Astrocyte (in vitro differentiated cells and primary cell): Measurements from ENCODE around the gene IER5L. TPM values are rescaled to one million over a fixed set of nuclear protein-coding genes. Genes with fewer than 3 reads are reported as not detected.

Source experiments
- DNase-seq: peaks from one replicate; pipeline ENCODE4 v3.0.0-alpha.2; 2010; ENCODE audit warnings: low read depth
- FAIRE-seq: peaks from 2 replicates; lab custom pipeline; 2011; peaks lifted over from hg19 to GRCh38; lab: Jason Lieb, UNC
- H2AFZ ChIP-seq: 2 replicates; pipeline ENCODE4 v1.6.0; 2012; ENCODE audit warnings: low read depth, low read length, inconsistent platforms
- H3K27ac ChIP-seq: 2 replicates; pipeline ENCODE4 v1.5.1; 2011; ENCODE audit warnings: low read depth, low read length, inconsistent platforms
- H3K27me3 ChIP-seq: 2 replicates; pipeline ENCODE4 v1.6.0; 2011; ENCODE audit warnings: low read length, inconsistent platforms; ENCODE audit not compliant: insufficient read depth
- H3K36me3 ChIP-seq: 2 replicates; pipeline ENCODE4 v1.5.1; 2011; ENCODE audit warnings: low read length, inconsistent platforms; ENCODE audit not compliant: insufficient read depth
- H3K4me1 ChIP-seq: 2 replicates; pipeline ENCODE4 v1.5.1; 2011; ENCODE audit warnings: low read length, inconsistent platforms; ENCODE audit not compliant: insufficient read depth
- H3K4me2 ChIP-seq: 2 replicates; pipeline ENCODE4 v1.6.0; 2012; ENCODE audit warnings: low read length, inconsistent platforms
- H3K4me3 ChIP-seq: 2 replicates; pipeline ENCODE4 v1.5.1; 2011; ENCODE audit warnings: low read depth, mild to moderate bottlenecking, low read length, inconsistent platforms; ENCODE audit not compliant: insufficient read depth
- H3K79me2 ChIP-seq: 2 replicates; pipeline ENCODE4 v1.6.0; 2012; ENCODE audit warnings: mild to moderate bottlenecking, low read length, inconsistent platforms; ENCODE audit not compliant: insufficient read depth
- H3K9ac ChIP-seq: 2 replicates; pipeline ENCODE4 v1.6.0; 2012; ENCODE audit warnings: mild to moderate bottlenecking, low read length, inconsistent platforms
- H3K9me3 ChIP-seq: 2 replicates; pipeline ENCODE4 v1.5.1; 2012; ENCODE audit warnings: low read depth, mild to moderate bottlenecking, low read length, inconsistent platforms; ENCODE audit not compliant: insufficient read depth
- H4K20me1 ChIP-seq: 2 replicates; pipeline ENCODE4 v1.6.0; 2012; ENCODE audit warnings: low read length, inconsistent platforms; ENCODE audit not compliant: insufficient read depth
- H3K27ac Mint-ChIP-seq: one replicate; pipeline ENCODE4 v1.8.0; 2021; ENCODE audit warnings: mild to moderate bottlenecking, mixed read lengths; ENCODE audit not compliant: unreplicated experiment
- H3K27me3 Mint-ChIP-seq: one replicate; pipeline ENCODE4 v1.8.0; 2021; ENCODE audit warnings: low read depth, mixed read lengths; ENCODE audit not compliant: unreplicated experiment
- H3K36me3 Mint-ChIP-seq: one replicate; pipeline ENCODE4 v1.8.0; 2021; ENCODE audit warnings: low read depth, mixed read lengths; ENCODE audit not compliant: unreplicated experiment
- H3K4me1 Mint-ChIP-seq: one replicate; pipeline ENCODE4 v1.8.0; 2021; ENCODE audit warnings: low read depth, mixed read lengths; ENCODE audit not compliant: unreplicated experiment
- H3K4me3 Mint-ChIP-seq: one replicate; pipeline ENCODE4 v1.8.0; 2021; ENCODE audit warnings: mild to moderate bottlenecking, moderate library complexity, mixed read lengths; ENCODE audit not compliant: unreplicated experiment
- H3K9me3 Mint-ChIP-seq: one replicate; pipeline ENCODE4 v1.8.0; 2021; ENCODE audit warnings: mild to moderate bottlenecking, mixed read lengths; ENCODE audit not compliant: unreplicated experiment
- EZH2 ChIP-seq: IDR thresholded peaks from 2 replicates; pipeline ENCODE4 v1.6.1; 2012; ENCODE audit warnings: mild to moderate bottlenecking, low read length, inconsistent platforms; ENCODE audit not compliant: insufficient read depth
- total RNA-seq: library from RNA; stranded (reverse); gene quantifications from 2 replicates; pipeline ENCODE4 v1.2.1, GENCODE V29; 2021
- TF ChIP-seq, protein P1 (sequence below): IDR thresholded peaks from 2 replicates; pipeline ENCODE4 v1.5.1; 2011; ENCODE audit warnings: low read depth, mild to moderate bottlenecking, inconsistent platforms, low read length, moderate library complexity; ENCODE audit not compliant: insufficient read depth

The IER5L gene
- total RNA-seq, 1 donor from 2014 or later = 47.0 TPM

DNA sequence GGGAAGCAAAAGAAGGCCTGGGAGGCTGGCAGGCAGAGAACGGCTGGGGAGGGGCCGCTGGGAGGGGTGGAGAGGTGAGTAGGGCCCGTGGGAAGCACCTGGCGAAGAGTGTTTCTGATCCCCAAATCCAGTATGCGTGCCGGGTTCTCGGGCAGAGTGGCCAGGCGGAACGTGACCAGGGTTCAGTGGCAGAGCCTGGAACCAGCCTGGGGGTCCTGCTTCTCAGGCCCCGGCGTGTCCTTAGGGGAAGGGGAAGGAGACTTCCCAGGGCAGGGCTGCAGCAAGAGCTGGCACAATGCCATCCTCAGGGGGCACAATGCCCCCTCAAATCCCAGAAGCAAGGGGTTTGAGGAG, 25.5 kb upstream of the IER5L start:
- Histone ChIP-seq H2AFZ (peak overlapping the region; percentile 54), H3K4me1 (peaks cover 3% of the 10 kb centered on the region), H3K9me3 (no peaks in the 10 kb centered on the region), H3K4me2 (peak overlapping the region; percentile 83), H3K36me3 (no peaks in the 10 kb centered on the region), H3K27ac (no peak overlapping the region), H3K4me3 (no peak overlapping the region), H3K9ac (peak overlapping the region; percentile 88), H4K20me1 (no peaks in the 10 kb centered on the region), H3K79me2 (no peaks in the 10 kb centered on the region), H3K27me3 (no peaks in the 10 kb centered on the region)
- no peak for FAIRE-seq
- Mint-ChIP-seq H3K4me3 (peak overlapping the region; percentile 71), H3K27me3 (peaks cover 15% of the 10 kb centered on the region), H3K36me3 (no peaks in the 10 kb centered on the region), H3K9me3 (peaks cover 2% of the 10 kb centered on the region), H3K27ac (no peak overlapping the region), H3K4me1 (peaks cover 3% of the 10 kb centered on the region)
- DNase-seq = no peak
- TF ChIP-seq, protein P1, sequence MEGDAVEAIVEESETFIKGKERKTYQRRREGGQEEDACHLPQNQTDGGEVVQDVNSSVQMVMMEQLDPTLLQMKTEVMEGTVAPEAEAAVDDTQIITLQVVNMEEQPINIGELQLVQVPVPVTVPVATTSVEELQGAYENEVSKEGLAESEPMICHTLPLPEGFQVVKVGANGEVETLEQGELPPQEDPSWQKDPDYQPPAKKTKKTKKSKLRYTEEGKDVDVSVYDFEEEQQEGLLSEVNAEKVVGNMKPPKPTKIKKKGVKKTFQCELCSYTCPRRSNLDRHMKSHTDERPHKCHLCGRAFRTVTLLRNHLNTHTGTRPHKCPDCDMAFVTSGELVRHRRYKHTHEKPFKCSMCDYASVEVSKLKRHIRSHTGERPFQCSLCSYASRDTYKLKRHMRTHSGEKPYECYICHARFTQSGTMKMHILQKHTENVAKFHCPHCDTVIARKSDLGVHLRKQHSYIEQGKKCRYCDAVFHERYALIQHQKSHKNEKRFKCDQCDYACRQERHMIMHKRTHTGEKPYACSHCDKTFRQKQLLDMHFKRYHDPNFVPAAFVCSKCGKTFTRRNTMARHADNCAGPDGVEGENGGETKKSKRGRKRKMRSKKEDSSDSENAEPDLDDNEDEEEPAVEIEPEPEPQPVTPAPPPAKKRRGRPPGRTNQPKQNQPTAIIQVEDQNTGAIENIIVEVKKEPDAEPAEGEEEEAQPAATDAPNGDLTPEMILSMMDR = no peak
- no peak for TF ChIP-seq EZH2

DNA sequence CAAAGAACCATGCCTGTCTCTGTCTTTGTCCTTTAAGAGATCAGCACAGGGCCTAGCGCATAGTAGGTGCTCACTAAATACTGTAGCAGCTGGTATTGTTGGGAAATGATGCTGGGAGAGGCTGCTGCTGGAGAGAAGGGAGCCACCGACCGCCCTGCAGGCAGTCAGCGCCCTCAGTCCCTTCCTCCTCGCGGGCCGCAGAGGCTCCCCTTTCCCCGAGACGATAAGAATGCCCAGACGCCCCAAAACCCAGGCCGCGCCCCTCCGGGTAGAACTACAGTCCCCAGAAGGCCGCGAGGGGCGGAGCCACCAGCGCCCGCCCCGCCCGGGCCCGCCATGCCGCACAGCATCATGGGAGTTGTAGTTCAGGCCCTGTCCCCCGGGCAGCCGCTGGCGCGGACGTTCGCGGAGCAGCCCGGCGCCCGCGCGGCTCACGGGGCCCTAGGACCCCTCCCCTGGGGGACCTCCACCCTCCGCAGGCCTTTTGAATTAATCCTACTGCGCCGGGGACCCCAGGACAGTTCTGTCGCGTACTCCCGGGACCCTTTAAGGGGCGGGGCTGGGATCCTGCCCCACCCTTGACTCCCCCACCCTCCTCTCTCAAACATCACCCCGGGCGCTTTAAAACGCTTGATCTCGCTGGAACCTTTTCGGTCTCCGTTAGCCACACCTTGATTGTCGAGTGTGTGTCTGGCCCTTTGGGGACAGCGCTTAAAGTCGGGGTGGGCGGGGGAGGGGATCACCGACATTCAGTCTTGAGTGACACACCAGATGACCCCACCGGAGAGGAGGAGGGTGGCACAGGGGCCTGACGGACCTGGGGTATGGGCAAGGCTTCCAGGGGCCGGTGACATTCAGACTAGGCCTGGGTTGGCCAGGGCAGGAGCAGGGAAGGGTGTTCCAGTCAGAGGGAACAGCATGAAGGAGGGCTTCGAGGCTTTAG, 24.8 kb upstream of the IER5L start:
- Histone ChIP-seq H3K4me1 (peaks cover 9% of the 10 kb centered on the region), H3K27me3 (no peaks in the 10 kb centered on the region), H3K9me3 (no peaks in the 10 kb centered on the region), H4K20me1 (no peaks in the 10 kb centered on the region), H2AFZ (peak overlapping the region; percentile 54), H3K27ac (peak overlapping the region; percentile 79), H3K9ac (peak overlapping the region; percentile 88), H3K79me2 (no peaks in the 10 kb centered on the region), H3K4me2 (peak overlapping the region; percentile 83), H3K36me3 (no peaks in the 10 kb centered on the region), H3K4me3 (peak overlapping the region; percentile 64)
- FAIRE-seq (no peak), DNase-seq (peak; percentile 34)
- Mint-ChIP-seq H3K4me3 (peak overlapping the region; percentile 82), H3K36me3 (no peaks in the 10 kb centered on the region), H3K27ac (no peak overlapping the region), H3K27me3 (peaks cover 15% of the 10 kb centered on the region), H3K9me3 (peaks cover 2% of the 10 kb centered on the region), H3K4me1 (peaks cover 9% of the 10 kb centered on the region)
- no peak for TF ChIP-seq EZH2
- TF ChIP-seq, protein P1 = no peak

DNA sequence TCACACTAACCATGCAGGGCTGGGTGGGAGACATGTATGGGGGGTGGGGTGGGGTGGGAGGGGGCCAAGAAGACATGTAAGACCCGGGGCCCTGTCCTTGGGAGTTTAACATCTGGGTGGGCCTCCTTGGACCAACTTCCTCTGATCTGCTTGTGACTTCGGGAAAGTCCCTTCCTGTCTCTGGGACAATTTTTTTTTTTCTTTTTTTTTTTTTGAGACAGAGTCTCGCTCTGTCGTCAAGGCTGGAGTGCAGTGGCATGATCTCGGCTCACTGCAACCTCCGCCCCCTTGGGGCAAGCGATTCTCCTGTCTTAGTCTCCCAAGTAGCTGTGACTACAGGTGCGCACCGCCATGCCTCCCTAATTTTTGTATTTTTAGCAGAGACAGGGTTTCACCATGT, 23.8 kb upstream of the IER5L start:
- no peak overlapping the region for H3K27ac Mint-ChIP-seq
- H3K9ac ChIP-seq = no peak overlapping the region
- H3K4me1 ChIP-seq = peaks cover 13% of the 10 kb centered on the region
- no peaks in the 10 kb centered on the region for H3K79me2 ChIP-seq
- H3K9me3 ChIP-seq = no peaks in the 10 kb centered on the region
- TF ChIP-seq, protein P1 = no peak
- no peak for TF ChIP-seq EZH2
- FAIRE-seq = no peak
- H3K27me3 ChIP-seq = no peaks in the 10 kb centered on the region
- H3K4me3 Mint-ChIP-seq = no peak overlapping the region
- H4K20me1 ChIP-seq = no peaks in the 10 kb centered on the region
- H2AFZ ChIP-seq = no peak overlapping the region
- no peak overlapping the region for H3K4me2 ChIP-seq
- peaks cover 2% of the 10 kb centered on the region for H3K9me3 Mint-ChIP-seq
- H3K4me1 Mint-ChIP-seq = peaks cover 9% of the 10 kb centered on the region
- H3K36me3 Mint-ChIP-seq = no peaks in the 10 kb centered on the region
- no peak for DNase-seq
- H3K27me3 Mint-ChIP-seq = peaks cover 10% of the 10 kb centered on the region
- no peak overlapping the region for H3K4me3 ChIP-seq
- H3K36me3 ChIP-seq = no peaks in the 10 kb centered on the region
- no peak overlapping the region for H3K27ac ChIP-seq
